NCI-H82 treated with DMSO at 0.1 percent for 48 hours (cell line): ENCODE results near the gene CAPN8.
A peak's percentile ranks its signal among the peaks of the same experiment; 100 is the strongest.

ENCODE experiments used
- DNase-seq: peaks from one replicate; lab custom pipeline; 2025; ENCODE audit not compliant: unreplicated experiment; lab: John Stamatoyannopoulos, UW

Gene CAPN8

GRCh38 chr1:223665592-223666312, at the start of gene CAPN8:
Gene CAPN8, minus strand, starts transcription at chr1:223665701. Its CDS starts 55 bp downstream, at chr1:223665646.
- DNase-seq: no peak

- peak; percentile 57 for DNase-seq
Observed at GRCh38 chr1:223714849-223715603, 49.5 kb upstream of the CAPN8 start.

- DNase-seq: no peak
Observed at GRCh38 chr1:223714421-223714724, 48.9 kb upstream of the CAPN8 start.

- DNase-seq: no peak
Observed at GRCh38 chr1:223713546-223714420, 48.3 kb upstream of the CAPN8 start.

GRCh38 chr1:223712850-223713474, 47.5 kb upstream of the CAPN8 start:
- DNase-seq: no peak

GRCh38 chr1:223712194-223712849, 46.8 kb upstream of the CAPN8 start, which contains the start of gene CAPN2:
Gene CAPN2, plus strand, starts transcription at chr1:223712539. Its CDS starts 102 bp downstream, at chr1:223712641.
- peak; percentile 20 for DNase-seq

GRCh38 chr1:223711747-223712193, 46.3 kb upstream of the CAPN8 start:
- no peak for DNase-seq

- DNase-seq: no peak
Observed at GRCh38 chr1:223711173-223711572, 45.7 kb upstream of the CAPN8 start.

GRCh38 chr1:223710179-223711133, 45.0 kb upstream of the CAPN8 start:
- no peak for DNase-seq

GRCh38 chr1:223709598-223709997, 44.1 kb upstream of the CAPN8 start:
- DNase-seq: no peak

- DNase-seq: no peak
Observed at GRCh38 chr1:223708651-223709268, 43.3 kb upstream of the CAPN8 start.

- DNase-seq: no peak
Observed at GRCh38 chr1:223708001-223708359, 42.5 kb upstream of the CAPN8 start.

- DNase-seq: no peak
Observed at GRCh38 chr1:223707256-223708000, 41.9 kb upstream of the CAPN8 start.

GRCh38 chr1:223706077-223706973, 40.8 kb upstream of the CAPN8 start:
- DNase-seq: peak; percentile 9

GRCh38 chr1:223704921-223705878, 39.7 kb upstream of the CAPN8 start:
- no peak for DNase-seq

- no peak for DNase-seq
Observed at GRCh38 chr1:223703668-223704013, 38.1 kb upstream of the CAPN8 start.
